Activated naive CD4-positive, alpha-beta T cell (primary cell): ENCODE data around the gene AMOTL1.

Source experiments
- DNase-seq, 4 experiments: peaks; one replicate each; lab custom pipeline; 2025; lab: John Stamatoyannopoulos, UW

AMOTL1 gene

GRCh38 chr11:94767701-94768601, at the start of gene AMOTL1:
AMOTL1 (plus strand) TSS chr11:94768356; CDS start chr11:94768512, 156 bp downstream.
- no peak for DNase-seq

- DNase-seq: no peak
Measured at GRCh38 chr11:94719876-94720275, 48.3 kb upstream of the AMOTL1 start.

GRCh38 chr11:94721565-94722292, 46.4 kb upstream of the AMOTL1 start:
- DNase-seq: no peak

GRCh38 chr11:94722735-94723134, 45.4 kb upstream of the AMOTL1 start:
- no peak for DNase-seq

GRCh38 chr11:94725097-94725496, 43.1 kb upstream of the AMOTL1 start:
- no peak for DNase-seq

- DNase-seq: no peak
Measured at GRCh38 chr11:94727819-94728218, 40.3 kb upstream of the AMOTL1 start.

- no peak for DNase-seq
Measured at GRCh38 chr11:94728541-94728940, 39.6 kb upstream of the AMOTL1 start.

- no peak for DNase-seq
Measured at GRCh38 chr11:94728966-94729751, 39.0 kb upstream of the AMOTL1 start.

GRCh38 chr11:94730153-94730552, 38.0 kb upstream of the AMOTL1 start:
- DNase-seq: no peak

- DNase-seq: no peak
Measured at GRCh38 chr11:94731880-94732601, 36.1 kb upstream of the AMOTL1 start.

- no peak for DNase-seq
Measured at GRCh38 chr11:94732617-94733281, 35.4 kb upstream of the AMOTL1 start.

- no peak for DNase-seq
Measured at GRCh38 chr11:94734563-94735275, 33.4 kb upstream of the AMOTL1 start.

- no peak for DNase-seq
Measured at GRCh38 chr11:94735907-94736306, 32.2 kb upstream of the AMOTL1 start.

GRCh38 chr11:94737171-94737611, 31.0 kb upstream of the AMOTL1 start:
- no peak for DNase-seq

GRCh38 chr11:94738746-94739145, 29.4 kb upstream of the AMOTL1 start:
- DNase-seq: no peak

- DNase-seq: no peak
Measured at GRCh38 chr11:94739331-94739730, 28.8 kb upstream of the AMOTL1 start.

GRCh38 chr11:94740083-94741021, 27.8 kb upstream of the AMOTL1 start:
- DNase-seq: no peak

GRCh38 chr11:94741022-94741679, 27.0 kb upstream of the AMOTL1 start:
- DNase-seq: no peak

GRCh38 chr11:94742665-94743064, 25.5 kb upstream of the AMOTL1 start:
- DNase-seq: no peak
